Measurements from ENCODE around the gene APBA1.

APBA1 gene

GRCh38 chr9:69458176-69458575 lies 214.0 kb downstream of the APBA1 start:
- DNase-seq (ENCODE audit: low read depth), result no peak
- H3K4me3 ChIP-seq (ENCODE audit: low read depth, low read length), result no peak overlapping the region
- TF ChIP-seq CTCF (IDR thresholded peaks at IDR 0.05; ENCODE audit: control insufficient read depth, extremely low read depth, insufficient read depth), result no peak

- TF ChIP-seq CTCF (IDR thresholded peaks at IDR 0.05; ENCODE audit: control insufficient read depth, extremely low read depth, insufficient read depth), result no peak
- no peak overlapping the region for H3K4me3 ChIP-seq (ENCODE audit: low read depth, low read length)
- DNase-seq (ENCODE audit: low read depth), result no peak
Observed at GRCh38 chr9:69456201-69456600, 216.0 kb downstream of the APBA1 start.

- no peak overlapping the region for H3K4me3 ChIP-seq (ENCODE audit: low read depth, low read length)
- no peak for DNase-seq (ENCODE audit: low read depth)
- TF ChIP-seq CTCF (IDR thresholded peaks at IDR 0.05; ENCODE audit: control insufficient read depth, extremely low read depth, insufficient read depth), result no peak
Observed at GRCh38 chr9:69455311-69455710, 216.9 kb downstream of the APBA1 start.

DNA sequence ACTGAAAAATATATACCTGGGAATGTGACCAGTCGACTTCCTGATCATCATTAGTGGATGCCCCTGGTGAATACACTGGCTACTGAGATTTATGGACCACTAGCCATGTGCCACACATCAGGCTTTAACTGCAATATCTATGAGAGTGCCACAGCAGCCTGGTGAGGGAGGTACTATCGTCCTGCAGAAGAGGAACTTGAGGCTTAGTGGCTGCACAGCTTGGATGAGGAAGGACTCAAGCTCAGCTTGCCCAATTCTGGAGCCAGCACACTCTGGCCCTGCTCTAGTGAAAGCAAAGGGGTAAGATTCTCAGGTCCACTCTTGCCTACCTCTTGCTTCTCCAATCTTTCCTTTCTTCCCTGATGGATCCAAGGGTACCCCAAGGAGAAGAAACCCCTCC lies 217.8 kb downstream of the APBA1 start:
- no peak for DNase-seq (ENCODE audit: low read depth)
- no peak for TF ChIP-seq CTCF (IDR thresholded peaks at IDR 0.05; ENCODE audit: control insufficient read depth, extremely low read depth, insufficient read depth)
- H3K4me3 ChIP-seq (ENCODE audit: low read depth, low read length), result no peak overlapping the region

- H3K4me3 ChIP-seq (ENCODE audit: low read depth, low read length), result no peak overlapping the region
- DNase-seq (ENCODE audit: low read depth), result no peak
- TF ChIP-seq CTCF (IDR thresholded peaks at IDR 0.05; ENCODE audit: control insufficient read depth, extremely low read depth, insufficient read depth), result no peak
Observed at GRCh38 chr9:69453746-69454145, 218.4 kb downstream of the APBA1 start.

GRCh38 chr9:69452110-69452782 lies 219.9 kb downstream of the APBA1 start:
- no peak for DNase-seq (ENCODE audit: low read depth)

More at GRCh38 chr9:69452110-69452782, 219.9 kb downstream of the APBA1 start:
- H3K4me3 ChIP-seq (ENCODE audit: low read depth, low read length), result no peak overlapping the region
- TF ChIP-seq CTCF (IDR thresholded peaks at IDR 0.05; ENCODE audit: control insufficient read depth, extremely low read depth, insufficient read depth), result no peak

All from LNCaP clone FGC (cell line).